ENCODE measurements around the gene PRKAG2.

- no peak for TF ChIP-seq TAF1 (IDR thresholded peaks at IDR 0.05; ENCODE audit: low read depth)
- no peak for TF ChIP-seq EP300 (IDR thresholded peaks at IDR 0.05; ENCODE audit: borderline replicate concordance)
- TF ChIP-seq TCF12 (IDR thresholded peaks at IDR 0.05; ENCODE audit: low read depth) = no peak
- no peak for TF ChIP-seq REST (IDR thresholded peaks at IDR 0.05; ENCODE audit: low read depth)
- TF ChIP-seq, protein P1, sequence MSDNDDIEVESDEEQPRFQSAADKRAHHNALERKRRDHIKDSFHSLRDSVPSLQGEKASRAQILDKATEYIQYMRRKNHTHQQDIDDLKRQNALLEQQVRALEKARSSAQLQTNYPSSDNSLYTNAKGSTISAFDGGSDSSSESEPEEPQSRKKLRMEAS (IDR thresholded peaks at IDR 0.05) = no peak
- no peak for TF ChIP-seq CEBPB (IDR thresholded peaks at IDR 0.05)
- TF ChIP-seq YY1 (IDR thresholded peaks at IDR 0.05; ENCODE audit: low read depth) = no peak
- TF ChIP-seq FOXM1 (IDR thresholded peaks at IDR 0.05; ENCODE audit: borderline replicate concordance, low read depth) = no peak
- TF ChIP-seq ZBTB7A (IDR thresholded peaks at IDR 0.05; ENCODE audit: low read depth) = no peak
- no peak for TF ChIP-seq CREB1 (IDR thresholded peaks at IDR 0.05; ENCODE audit: low read depth)
- TF ChIP-seq RAD21 (IDR thresholded peaks at IDR 0.05; ENCODE audit: low read depth) = no peak
- no peak for TF ChIP-seq TEAD4 (IDR thresholded peaks at IDR 0.05)
Measured at GRCh38 chr7:151680810-151681209, 196.1 kb downstream of the PRKAG2 start.
